Panc1 (cell line): ENCODE data around the gene HDLBP. TPM values are rescaled to one million over a fixed set of nuclear protein-coding genes. Genes with fewer than 3 reads are reported as not detected.

ENCODE experiments used
- ATAC-seq: fragments of 200-7000 bp; cut with Tn5 transposase; 2 replicates; pipeline ENCODE4 v1.9.1; 2020; ENCODE audit warnings: mild to moderate bottlenecking, moderate library complexity
- BruUV-seq: library from RNA; stranded (reverse); fragments of 400-500 nt; replicated peaks from 2 replicates; lab custom pipeline; 2021; lab: Mats Ljungman, UMichigan
- CTCF ChIA-PET: fragments of 300-600 bp; sonication (Branson Sonifier 250); formaldehyde crosslinking; loops from one replicate; lab custom pipeline; 2022; ENCODE audit warnings: antibody characterized with exemption; lab: Charles Lee
- POLR2A ChIA-PET: fragments of 300-600 bp; sonication (Branson Sonifier 250); formaldehyde crosslinking; loops from one replicate; lab custom pipeline; 2022; ENCODE audit warnings: antibody characterized with exemption; lab: Charles Lee
- DNase-seq: peaks from one replicate; pipeline ENCODE4 v3.0.0-alpha.2; 2010; ENCODE audit warnings: low read depth, low spot score
- H3K27ac ChIP-seq: 2 replicates; pipeline ENCODE4 v1.5.1; 2011; ENCODE audit warnings: mild to moderate bottlenecking, low read length, inconsistent platforms
- H3K27me3 ChIP-seq: fragments of 200-500 bp; sonication (Bioruptor generic); 2 replicates; pipeline ENCODE4 v1.6.0; 2014; ENCODE audit warnings: low read length, inconsistent platforms; ENCODE audit not compliant: control insufficient read depth, insufficient read depth
- H3K36me3 ChIP-seq: fragments of 200-500 bp; sonication (Bioruptor generic); 2 replicates; pipeline ENCODE4 v1.5.1; 2014; ENCODE audit warnings: inconsistent platforms, mild to moderate bottlenecking, low read length, moderate library complexity; ENCODE audit not compliant: control insufficient read depth, insufficient read depth
- H3K4me1 ChIP-seq: 2 replicates; pipeline ENCODE4 v1.5.1; 2011; ENCODE audit warnings: inconsistent platforms, mild to moderate bottlenecking, low read length, moderate library complexity; ENCODE audit not compliant: control insufficient read depth, insufficient read depth
- H3K4me3 ChIP-seq, 2 experiments: 2 replicates each; pipeline ENCODE4 v1.5.1; 2011 to 2012; ENCODE audit warnings: low read depth in 2 of 2, low read length in 2 of 2, mild to moderate bottlenecking in 2 of 2, inconsistent platforms in 1 of 2, moderate library complexity in 1 of 2
- H3K9me3 ChIP-seq: fragments of 200-500 bp; sonication (Bioruptor generic); 2 replicates; pipeline ENCODE4 v1.5.1; 2014; ENCODE audit warnings: low read depth, mild to moderate bottlenecking, inconsistent platforms, low read length, moderate library complexity; ENCODE audit not compliant: control insufficient read depth, insufficient read depth
- CTCF ChIP-seq: fragments of 450-650 bp; IDR thresholded peaks from 2 replicates; pipeline ENCODE4 v1.5.1; 2017; ENCODE audit warnings: mild to moderate bottlenecking
- POLR2AphosphoS5 ChIP-seq: IDR thresholded peaks from 2 replicates; pipeline ENCODE4 v1.6.1; 2012; ENCODE audit warnings: mild to moderate bottlenecking, low read depth, low read length, moderate library complexity
- SIN3A ChIP-seq: IDR thresholded peaks from 2 replicates; pipeline ENCODE4 v1.6.1; 2012; ENCODE audit warnings: low read depth, mild to moderate bottlenecking, low read length, moderate library complexity, borderline replicate concordance; ENCODE audit not compliant: insufficient read depth
- TCF7L2 ChIP-seq: IDR thresholded peaks from 2 replicates; pipeline ENCODE4 v1.6.1; 2011; ENCODE audit warnings: mild to moderate bottlenecking, low read depth, low read length, inconsistent platforms
- in situ Hi-C: cut with HindIII; loops from 2 replicates; pipeline ENCODE4 v1.10.0; 2016; ENCODE audit warnings: low sequenced_read_pairs, low pct_unique_long_range_greater_than_20kb
- intact Hi-C: fragments of 100-400 bp; cut with micrococcal nuclease; formaldehyde crosslinking; loops from one replicate; pipeline ENCODE4 v1.10.0; 2022; ENCODE audit not compliant: unreplicated experiment
- total RNA-seq: library from RNA; stranded (reverse); gene quantifications from one replicate; pipeline ENCODE4 v1.2.1, GENCODE V29; 2021; ENCODE audit not compliant: unreplicated experiment
- TF ChIP-seq, protein P1 (sequence below), 2 experiments: IDR thresholded peaks; 2 replicates each; pipeline ENCODE4 v1.6.1; 2011 to 2012; ENCODE audit warnings: low read depth in 2 of 2, control low read depth in 1 of 2, low read length in 1 of 2, mild to moderate bottlenecking in 1 of 2, moderate library complexity in 1 of 2; ENCODE audit not compliant: insufficient read depth in 1 of 2

The HDLBP gene
- total RNA-seq, 1 experiment from 2014 or later = 656 TPM

- no TSS peak for BruUV-seq
- Histone ChIP-seq H3K27ac (no peak overlapping the region), H3K4me3 (no peak overlapping the region), H3K9me3 (no peaks in the 10 kb centered on the region), H3K4me1 (peaks cover 9% of the 10 kb centered on the region), H3K36me3 (peaks cover 48% of the 10 kb centered on the region), H3K27me3 (no peaks in the 10 kb centered on the region)
- in situ Hi-C loops = no loop called here
- DNase-seq = no peak
- intact Hi-C loops = no loop called here
- ATAC-seq = no peak
- ChIA-PET POLR2A (no interaction called here), CTCF (no interaction called here)
- TF ChIP-seq CTCF (no peak), TCF7L2 (no peak), POLR2AphosphoS5 (no peak), SIN3A (no peak)
- TF ChIP-seq, protein P1, sequence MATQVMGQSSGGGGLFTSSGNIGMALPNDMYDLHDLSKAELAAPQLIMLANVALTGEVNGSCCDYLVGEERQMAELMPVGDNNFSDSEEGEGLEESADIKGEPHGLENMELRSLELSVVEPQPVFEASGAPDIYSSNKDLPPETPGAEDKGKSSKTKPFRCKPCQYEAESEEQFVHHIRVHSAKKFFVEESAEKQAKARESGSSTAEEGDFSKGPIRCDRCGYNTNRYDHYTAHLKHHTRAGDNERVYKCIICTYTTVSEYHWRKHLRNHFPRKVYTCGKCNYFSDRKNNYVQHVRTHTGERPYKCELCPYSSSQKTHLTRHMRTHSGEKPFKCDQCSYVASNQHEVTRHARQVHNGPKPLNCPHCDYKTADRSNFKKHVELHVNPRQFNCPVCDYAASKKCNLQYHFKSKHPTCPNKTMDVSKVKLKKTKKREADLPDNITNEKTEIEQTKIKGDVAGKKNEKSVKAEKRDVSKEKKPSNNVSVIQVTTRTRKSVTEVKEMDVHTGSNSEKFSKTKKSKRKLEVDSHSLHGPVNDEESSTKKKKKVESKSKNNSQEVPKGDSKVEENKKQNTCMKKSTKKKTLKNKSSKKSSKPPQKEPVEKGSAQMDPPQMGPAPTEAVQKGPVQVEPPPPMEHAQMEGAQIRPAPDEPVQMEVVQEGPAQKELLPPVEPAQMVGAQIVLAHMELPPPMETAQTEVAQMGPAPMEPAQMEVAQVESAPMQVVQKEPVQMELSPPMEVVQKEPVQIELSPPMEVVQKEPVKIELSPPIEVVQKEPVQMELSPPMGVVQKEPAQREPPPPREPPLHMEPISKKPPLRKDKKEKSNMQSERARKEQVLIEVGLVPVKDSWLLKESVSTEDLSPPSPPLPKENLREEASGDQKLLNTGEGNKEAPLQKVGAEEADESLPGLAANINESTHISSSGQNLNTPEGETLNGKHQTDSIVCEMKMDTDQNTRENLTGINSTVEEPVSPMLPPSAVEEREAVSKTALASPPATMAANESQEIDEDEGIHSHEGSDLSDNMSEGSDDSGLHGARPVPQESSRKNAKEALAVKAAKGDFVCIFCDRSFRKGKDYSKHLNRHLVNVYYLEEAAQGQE (IDR thresholded peaks at IDR 0.05; ENCODE audit: insufficient read depth in 1 of 2, low read depth in 2 of 2, low read length in 1 of 2) = no peak
Measured at GRCh38 chr2:241350530-241350877, 35.0 kb upstream of the HDLBP start.

DNA sequence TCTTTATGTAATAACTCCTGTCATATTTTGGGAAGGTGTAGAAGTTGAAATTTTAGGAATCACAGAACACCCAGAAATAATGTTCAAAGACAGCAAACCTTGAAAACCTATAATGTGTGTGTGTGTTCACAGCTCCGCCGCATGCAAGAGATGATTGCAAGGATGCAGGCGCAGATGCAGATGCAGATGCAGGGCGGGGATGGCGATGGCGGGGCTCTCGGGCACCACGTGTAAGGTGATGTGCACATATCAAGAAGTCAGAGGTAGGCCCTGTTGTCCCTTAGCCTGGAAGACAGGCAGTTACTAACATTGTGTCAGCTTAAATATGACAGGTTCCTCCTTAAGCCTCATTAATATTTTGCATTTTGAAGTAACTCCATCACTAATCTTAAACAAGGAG lies 34.5 kb upstream of the HDLBP start:
- no peak overlapping the region for H3K27ac ChIP-seq
- H3K4me3 ChIP-seq = no peak overlapping the region
- no TSS peak for BruUV-seq
- H3K27me3 ChIP-seq = no peaks in the 10 kb centered on the region
- in situ Hi-C loops = no loop called here
- H3K4me1 ChIP-seq = peaks cover 7% of the 10 kb centered on the region
- ChIA-PET CTCF (no interaction called here), POLR2A (no interaction called here)
- peaks cover 50% of the 10 kb centered on the region for H3K36me3 ChIP-seq
- TF ChIP-seq POLR2AphosphoS5 (no peak), TCF7L2 (no peak), SIN3A (no peak), CTCF (no peak)
- TF ChIP-seq, protein P1 (IDR thresholded peaks at IDR 0.05; ENCODE audit: insufficient read depth in 1 of 2, low read depth in 2 of 2, low read length in 1 of 2) = no peak
- no peaks in the 10 kb centered on the region for H3K9me3 ChIP-seq
- intact Hi-C loops = no loop called here
- ATAC-seq (no peak), DNase-seq (no peak)
